Muscle layer of colon (tissue), 2 donors: Measurements from ENCODE around the gene POMT1.
"Not testable (repeated sequence)": the region's sequence is repeated elsewhere in the genome, so short reads cannot be mapped to it uniquely, and the experiment has no call there.

Experiments
- H3K27ac ChIP-seq: one replicate; pipeline ENCODE4 v1.7.0; 2013; ENCODE audit warnings: low read depth, mild to moderate bottlenecking, low read length, moderate library complexity
- H3K27me3 ChIP-seq, 2 donors: one replicate each; pipeline ENCODE4 v1.7.0; 2013; ENCODE audit warnings: low read length in 2 of 2, mild to moderate bottlenecking in 2 of 2; ENCODE audit not compliant: insufficient read depth in 2 of 2, control insufficient read depth in 1 of 2
- H3K36me3 ChIP-seq: one replicate; pipeline ENCODE4 v1.7.0; 2013; ENCODE audit warnings: mild to moderate bottlenecking, low read length; ENCODE audit not compliant: insufficient read depth
- H3K4me1 ChIP-seq: one replicate; pipeline ENCODE4 v1.7.0; 2013; ENCODE audit warnings: mild to moderate bottlenecking, low read length; ENCODE audit not compliant: insufficient read depth
- H3K4me3 ChIP-seq, 2 donors: one replicate each; pipeline ENCODE4 v1.7.0; 2013; ENCODE audit warnings: low read length in 2 of 2, low read depth in 1 of 2, mild to moderate bottlenecking in 1 of 2, moderate library complexity in 1 of 2
- H3K9ac ChIP-seq: one replicate; pipeline ENCODE4 v1.7.0; 2013; ENCODE audit warnings: low read length
- H3K9me3 ChIP-seq: one replicate; pipeline ENCODE4 v1.7.0; 2013; ENCODE audit warnings: mild to moderate bottlenecking, low read length
- donor health status: abdominal sarcoma.
- donor health status: Adenocarcinoma of cecum.

POMT1 gene

DNA sequence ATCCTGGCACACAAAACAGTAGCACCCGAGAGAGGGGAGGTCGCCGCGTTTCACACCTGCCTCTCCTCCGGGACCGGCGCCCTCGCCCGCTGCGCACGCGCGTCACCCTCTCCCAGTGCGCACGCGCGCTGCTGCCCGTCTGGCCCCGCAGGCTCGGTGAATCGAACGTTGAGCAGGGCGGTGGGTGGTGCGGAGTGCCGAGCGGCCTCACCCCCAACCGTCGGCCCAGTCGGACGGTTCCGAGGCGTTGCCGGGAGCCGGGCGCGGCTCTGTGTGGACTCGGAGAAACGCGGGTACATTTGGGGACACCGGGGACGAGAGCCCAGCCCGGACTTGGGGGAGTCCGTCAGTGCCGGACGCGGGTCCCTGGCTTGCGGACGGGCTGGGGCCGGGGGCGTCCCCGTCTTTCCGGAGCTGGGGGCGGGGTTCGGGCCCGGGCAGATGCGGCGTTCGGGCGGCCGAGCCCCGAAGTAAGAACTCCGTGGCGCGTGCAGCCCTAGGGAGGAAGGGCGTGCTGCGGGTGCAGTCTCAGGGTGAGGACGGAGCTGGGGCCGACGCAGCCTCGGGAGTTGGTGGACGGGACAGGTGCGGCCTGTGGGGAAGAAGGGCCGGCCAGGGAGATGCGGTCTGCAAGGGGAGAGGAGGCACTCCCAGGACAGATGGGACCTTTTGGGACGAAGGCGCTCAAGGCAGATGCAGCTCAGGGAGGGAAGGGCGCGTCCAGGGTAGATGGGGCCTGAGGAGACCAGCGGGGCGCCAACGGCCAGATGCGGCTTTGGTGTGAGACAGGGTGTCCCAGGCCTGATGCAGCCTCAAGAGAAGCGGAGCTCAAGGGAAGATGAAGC is at the start of gene POMT1:
Gene POMT1 (plus strand): TSS at position 138 of the 845 bp plus-strand sequence. CDS start 1,301 bp downstream, outside the sequence.
- H3K27ac ChIP-seq, result peak within 1 kb of the TSS; percentile 71
- H3K27me3 ChIP-seq, result no peaks in the 10 kb centered on the region
- peaks cover 11% of the 10 kb centered on the region for H3K4me1 ChIP-seq
- H3K36me3 ChIP-seq, result peaks cover 33% of the 10 kb centered on the region
- peak within 1 kb of the TSS; percentile 66 for H3K9ac ChIP-seq
- no peaks in the 10 kb centered on the region for H3K9me3 ChIP-seq
- H3K4me3 ChIP-seq, result peak within 1 kb of the TSS; percentile 74 to 84

DNA sequence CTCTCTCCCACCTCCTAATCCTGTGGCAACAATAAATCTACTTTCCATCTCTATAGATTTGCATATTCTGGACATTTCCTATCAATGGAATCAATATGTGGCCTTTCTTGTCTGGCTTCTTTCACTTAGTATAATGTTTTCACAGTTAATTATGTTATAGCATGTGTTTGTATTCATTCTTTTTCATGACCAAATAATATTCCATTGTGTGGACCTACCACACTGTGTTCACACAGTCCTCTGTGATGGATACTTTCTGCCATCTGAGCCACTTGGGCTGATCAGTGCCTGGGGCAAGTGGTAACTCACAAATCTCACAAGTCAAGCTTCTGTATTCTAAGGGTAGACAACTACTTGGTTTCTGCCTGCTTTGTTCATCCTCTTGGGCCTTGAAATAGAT is 48.7 kb upstream of the POMT1 start:
- H3K4me3 ChIP-seq, result no peak overlapping the region
- no peaks in the 10 kb centered on the region for H3K9me3 ChIP-seq
- no peaks in the 10 kb centered on the region for H3K27me3 ChIP-seq
- H3K27ac ChIP-seq, result no peak overlapping the region
- H3K9ac ChIP-seq, result no peak overlapping the region
- H3K4me1 ChIP-seq, result no peaks in the 10 kb centered on the region
- H3K36me3 ChIP-seq, result peaks cover 61% of the 10 kb centered on the region

GRCh38 chr9:131455655-131456054 is 47.1 kb upstream of the POMT1 start:
- H3K27me3 ChIP-seq, H3K4me1 ChIP-seq, H3K9me3 ChIP-seq, H3K27ac ChIP-seq, H3K4me3 ChIP-seq, H3K9ac ChIP-seq: not testable (repeated sequence)
- peaks cover 62% of the 10 kb centered on the region for H3K36me3 ChIP-seq

DNA sequence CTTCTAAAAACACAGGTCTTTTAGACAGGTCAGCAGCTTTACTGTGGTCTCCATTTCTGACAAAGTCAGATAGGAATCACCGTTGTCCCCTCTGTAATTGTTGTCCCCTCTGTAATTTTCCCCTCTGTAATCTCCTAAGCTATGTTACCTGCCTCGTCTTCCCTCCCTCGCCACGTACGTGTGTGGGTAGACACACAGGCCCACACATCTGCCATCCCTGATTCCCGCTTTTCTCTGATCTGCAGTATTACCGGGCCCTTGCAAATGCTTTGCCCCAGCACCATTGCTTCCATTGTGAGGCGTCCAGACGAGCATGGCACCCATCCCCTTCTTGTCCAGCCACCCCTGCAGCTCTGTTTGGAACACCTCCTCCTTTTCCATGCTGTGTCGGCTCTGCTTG is 45.0 kb upstream of the POMT1 start:
- Histone ChIP-seq H3K9ac (no peak overlapping the region), H3K36me3 (peaks cover 73% of the 10 kb centered on the region), H3K27me3 (no peaks in the 10 kb centered on the region), H3K9me3 (no peaks in the 10 kb centered on the region), H3K4me1 (no peaks in the 10 kb centered on the region), H3K4me3 (no peak overlapping the region), H3K27ac (no peak overlapping the region)

GRCh38 chr9:131459056-131459455 is 43.7 kb upstream of the POMT1 start:
- no peak overlapping the region for H3K4me3 ChIP-seq
- peaks cover 85% of the 10 kb centered on the region for H3K36me3 ChIP-seq
- no peak overlapping the region for H3K9ac ChIP-seq

DNA sequence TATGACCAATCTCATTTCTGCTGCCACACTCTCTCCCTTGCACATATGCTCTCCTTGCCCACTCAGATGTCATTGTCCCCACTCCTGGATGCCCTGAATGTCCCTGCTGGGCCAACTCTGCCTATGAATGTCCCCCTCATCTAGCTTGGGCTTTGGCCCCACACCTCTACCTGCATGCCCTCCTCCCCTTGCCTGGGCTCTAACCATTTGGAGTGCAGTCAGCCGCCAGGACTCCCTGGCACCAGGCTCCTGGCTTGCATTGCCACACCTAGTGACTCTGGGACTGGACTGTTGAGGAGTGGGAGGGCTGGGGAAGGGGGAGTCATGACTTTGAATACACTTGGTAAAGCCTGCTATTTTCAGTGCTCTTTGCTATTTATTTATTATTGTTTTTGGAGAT is 41.6 kb upstream of the POMT1 start:
- Histone ChIP-seq H3K9ac (no peak overlapping the region), H3K4me3 (no peak overlapping the region), H3K4me1 (no peaks in the 10 kb centered on the region), H3K36me3 (peaks cover 89% of the 10 kb centered on the region), H3K27me3 (no peaks in the 10 kb centered on the region), H3K9me3 (no peaks in the 10 kb centered on the region), H3K27ac (no peak overlapping the region)

More at GRCh38 chr9:131459056-131459455, 43.7 kb upstream of the POMT1 start:
- Histone ChIP-seq H3K27ac (no peak overlapping the region), H3K9me3 (no peaks in the 10 kb centered on the region), H3K27me3 (no peaks in the 10 kb centered on the region), H3K4me1 (no peaks in the 10 kb centered on the region)

GRCh38 chr9:131464354-131465000 is 38.2 kb upstream of the POMT1 start:
- H3K4me1 ChIP-seq, result no peaks in the 10 kb centered on the region
- H3K27me3 ChIP-seq, result no peaks in the 10 kb centered on the region
- no peaks in the 10 kb centered on the region for H3K9me3 ChIP-seq
- H3K4me3 ChIP-seq, result no peak overlapping the region
- H3K9ac ChIP-seq, result no peak overlapping the region
- H3K36me3 ChIP-seq, result peaks cover 85% of the 10 kb centered on the region
- no peak overlapping the region for H3K27ac ChIP-seq

GRCh38 chr9:131465401-131465800 is 37.3 kb upstream of the POMT1 start:
- Histone ChIP-seq H3K9me3 (no peaks in the 10 kb centered on the region), H3K27ac (no peak overlapping the region), H3K4me1 (no peaks in the 10 kb centered on the region), H3K4me3 (no peak overlapping the region), H3K27me3 (no peaks in the 10 kb centered on the region), H3K36me3 (peaks cover 86% of the 10 kb centered on the region), H3K9ac (no peak overlapping the region)

- no peaks in the 10 kb centered on the region for H3K4me1 ChIP-seq
- peaks cover 83% of the 10 kb centered on the region for H3K36me3 ChIP-seq
- H3K27me3 ChIP-seq, result no peaks in the 10 kb centered on the region
- no peak overlapping the region for H3K9ac ChIP-seq
- no peaks in the 10 kb centered on the region for H3K9me3 ChIP-seq
- no peak overlapping the region for H3K27ac ChIP-seq
- no peak overlapping the region for H3K4me3 ChIP-seq
These were observed 35.3 kb upstream of the POMT1 start for GRCh38 chr9:131467214-131467935.

DNA sequence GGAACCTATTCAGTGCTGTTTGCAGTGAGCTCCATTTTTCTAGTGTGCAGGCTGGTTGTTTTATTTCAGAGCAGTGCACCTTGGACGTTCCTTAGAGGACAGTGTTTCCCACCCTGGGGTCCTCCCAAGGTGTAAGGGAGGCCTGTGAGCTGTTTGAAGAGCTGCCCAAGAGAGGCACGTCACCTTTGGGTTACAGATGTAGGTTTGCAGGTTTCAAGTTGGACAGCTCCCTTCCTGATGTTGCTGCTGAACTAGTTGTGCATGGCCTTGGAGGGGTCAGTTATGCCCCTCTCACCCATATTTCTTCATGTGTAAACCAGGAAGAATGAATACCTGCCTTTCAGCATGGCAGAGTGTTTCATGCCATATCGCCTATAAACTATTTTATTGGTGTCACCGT is 34.7 kb upstream of the POMT1 start:
- Histone ChIP-seq H3K27me3 (no peaks in the 10 kb centered on the region), H3K4me3 (no peak overlapping the region), H3K9me3 (no peaks in the 10 kb centered on the region), H3K4me1 (no peaks in the 10 kb centered on the region), H3K36me3 (peaks cover 86% of the 10 kb centered on the region), H3K27ac (no peak overlapping the region), H3K9ac (no peak overlapping the region)

DNA sequence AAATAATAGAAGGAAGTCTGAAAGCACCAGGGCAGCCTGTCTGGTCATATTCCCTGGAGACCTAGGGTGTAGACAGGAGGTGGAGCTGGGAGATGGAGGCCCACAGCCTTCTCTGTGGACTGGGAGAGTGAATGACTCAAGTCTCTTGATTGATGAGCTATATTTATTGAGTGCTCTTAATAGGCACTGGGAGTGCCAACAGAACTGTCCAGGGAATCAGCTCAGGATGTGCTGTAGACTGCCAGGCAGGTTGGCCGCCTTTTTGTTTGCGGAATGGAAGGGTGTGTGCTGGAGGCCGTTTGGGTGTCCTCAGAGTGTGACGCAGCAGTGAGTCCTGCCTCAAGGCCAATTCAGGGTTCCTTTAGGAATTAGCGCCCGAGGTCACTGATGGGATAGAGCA is 33.4 kb upstream of the POMT1 start:
- H3K36me3 ChIP-seq, result peaks cover 87% of the 10 kb centered on the region
- no peaks in the 10 kb centered on the region for H3K27me3 ChIP-seq
- no peaks in the 10 kb centered on the region for H3K9me3 ChIP-seq
- H3K27ac ChIP-seq, result no peak overlapping the region
- no peaks in the 10 kb centered on the region for H3K4me1 ChIP-seq
- H3K4me3 ChIP-seq, result no peak overlapping the region
- no peak overlapping the region for H3K9ac ChIP-seq
